Stimulated activated CD4-positive, alpha-beta T cell treated with anti-CD3 and anti-CD28 coated beads, Interleukin-15, amount 100 ng/mL, for 24 hours (primary cell): ENCODE measurements around the gene PSAPL1.

Experiments
- DNase-seq: peaks from one replicate; pipeline ENCODE4 v3.0.0-alpha.2; 2020

PSAPL1 gene

DNA sequence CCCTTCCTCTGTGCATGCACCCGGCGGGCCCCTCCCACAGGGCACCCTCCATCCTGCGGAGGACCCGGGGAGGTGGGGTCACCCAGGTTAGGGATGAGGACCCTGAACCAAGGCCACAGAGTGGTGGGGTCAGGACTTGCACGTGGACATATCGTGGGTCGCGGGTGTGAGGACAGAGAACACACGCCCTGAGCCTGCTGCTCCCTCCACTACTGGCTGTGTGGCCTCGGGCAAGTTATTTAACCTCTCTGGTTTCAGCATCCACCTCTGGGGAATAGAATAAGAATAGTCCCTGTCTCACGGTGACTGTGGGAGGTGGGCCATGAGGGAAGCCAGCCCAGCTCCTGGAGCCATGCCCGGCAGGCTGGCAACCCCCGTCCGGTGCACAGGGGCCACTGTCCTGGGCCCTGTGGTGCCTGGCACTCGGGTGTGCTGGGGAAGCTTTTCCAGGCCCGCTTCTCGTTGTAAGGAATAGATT, 5.1 kb downstream of the PSAPL1 start:
- no peak for DNase-seq

DNA sequence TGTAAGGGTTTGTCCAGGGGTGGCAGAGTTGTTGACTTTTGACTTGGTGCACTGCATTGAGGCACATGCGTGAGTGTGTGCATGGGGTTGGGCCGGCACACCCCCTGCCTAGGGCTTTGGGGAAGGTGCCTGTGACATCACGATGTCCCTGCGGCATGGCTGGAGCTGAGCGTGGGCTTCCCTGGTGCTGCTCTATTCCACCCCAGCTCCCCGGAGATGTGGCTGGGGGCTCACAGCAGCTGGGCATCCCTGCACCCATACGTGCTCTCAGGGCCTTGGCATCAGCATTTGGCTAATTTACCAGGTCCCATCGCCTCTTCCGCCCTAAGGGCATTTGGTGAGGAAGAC, 5.7 kb downstream of the PSAPL1 start:
- no peak for DNase-seq

DNA sequence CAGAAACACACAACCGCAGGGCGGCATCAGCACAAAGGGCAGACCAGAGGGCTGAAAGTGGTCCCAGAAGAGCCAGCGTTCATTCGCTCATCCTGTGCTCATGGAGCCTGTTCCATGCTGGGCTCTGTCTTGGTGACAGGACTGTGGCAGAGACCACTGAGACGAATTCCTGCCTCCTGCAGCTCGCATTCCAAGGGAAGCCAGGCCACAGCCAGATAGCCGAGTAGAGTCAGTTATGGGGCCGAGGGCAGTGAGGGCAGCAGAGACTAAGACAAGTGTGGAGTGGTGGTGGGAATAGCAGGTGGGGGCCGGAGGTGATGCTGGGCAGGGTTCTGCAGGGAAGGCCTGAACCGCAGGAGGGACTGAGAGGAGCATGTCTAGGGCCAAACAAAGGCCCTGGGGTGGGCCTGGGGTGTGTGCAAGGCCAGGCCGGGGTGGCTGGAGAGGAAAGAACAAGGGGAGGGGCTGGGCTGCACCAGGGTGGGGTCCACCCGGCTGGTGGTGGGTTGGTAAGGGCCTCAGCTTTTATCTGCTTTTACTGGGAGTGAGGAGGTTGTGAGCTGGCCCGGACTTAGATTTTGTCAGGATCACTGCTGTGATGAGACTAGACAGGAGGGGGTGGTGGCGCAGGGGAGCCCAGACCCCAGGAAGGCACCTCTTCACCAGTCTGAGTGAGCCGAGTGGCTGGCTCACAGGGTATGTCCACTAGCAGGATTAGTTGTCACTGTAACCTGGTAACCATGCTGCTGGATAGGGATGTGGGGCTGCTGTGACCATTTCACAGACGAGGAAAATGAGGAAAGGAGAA, 6.3 kb downstream of the PSAPL1 start:
- no peak for DNase-seq

DNA sequence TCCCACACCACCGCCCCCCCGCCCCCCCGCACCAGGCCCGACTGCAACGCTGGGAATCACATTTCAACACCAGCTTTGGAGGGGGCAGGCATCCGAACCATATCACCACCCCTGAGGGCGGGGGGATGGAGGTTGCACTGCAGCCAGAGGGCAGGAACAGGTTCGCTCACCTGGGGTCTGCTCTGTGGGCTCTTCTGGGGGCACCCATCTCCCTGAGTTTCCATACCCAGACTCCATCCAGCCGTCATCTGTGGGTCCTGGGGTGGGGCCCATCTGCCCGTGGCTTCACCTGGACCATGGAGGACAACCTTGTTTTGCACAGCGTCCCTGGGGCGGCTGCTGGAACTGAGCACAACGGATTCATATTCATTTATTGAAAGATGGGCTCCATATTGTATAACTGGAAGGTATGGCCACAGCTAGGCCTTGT, 6.9 kb downstream of the PSAPL1 start:
- DNase-seq = no peak

DNA sequence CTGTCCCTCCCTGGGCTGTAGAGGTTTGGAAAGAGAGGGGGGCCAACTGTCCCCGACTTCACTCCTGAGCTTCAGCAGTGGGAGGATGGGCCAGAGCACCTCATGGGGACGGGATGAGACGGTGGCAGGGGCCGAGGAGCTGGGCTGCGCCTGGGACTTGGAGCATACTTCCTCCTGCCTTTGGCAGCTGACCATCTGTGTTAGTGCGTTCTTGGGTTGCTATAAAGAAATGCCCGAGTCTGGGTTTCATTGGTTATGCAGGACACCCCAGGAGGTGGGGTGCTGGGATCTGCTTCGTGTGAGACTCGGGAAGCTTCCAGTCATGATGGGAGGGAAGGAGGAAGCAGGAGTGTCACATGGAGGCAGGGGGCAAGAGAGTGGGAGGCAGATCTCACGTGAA, 7.4 kb downstream of the PSAPL1 start:
- no peak for DNase-seq

DNA sequence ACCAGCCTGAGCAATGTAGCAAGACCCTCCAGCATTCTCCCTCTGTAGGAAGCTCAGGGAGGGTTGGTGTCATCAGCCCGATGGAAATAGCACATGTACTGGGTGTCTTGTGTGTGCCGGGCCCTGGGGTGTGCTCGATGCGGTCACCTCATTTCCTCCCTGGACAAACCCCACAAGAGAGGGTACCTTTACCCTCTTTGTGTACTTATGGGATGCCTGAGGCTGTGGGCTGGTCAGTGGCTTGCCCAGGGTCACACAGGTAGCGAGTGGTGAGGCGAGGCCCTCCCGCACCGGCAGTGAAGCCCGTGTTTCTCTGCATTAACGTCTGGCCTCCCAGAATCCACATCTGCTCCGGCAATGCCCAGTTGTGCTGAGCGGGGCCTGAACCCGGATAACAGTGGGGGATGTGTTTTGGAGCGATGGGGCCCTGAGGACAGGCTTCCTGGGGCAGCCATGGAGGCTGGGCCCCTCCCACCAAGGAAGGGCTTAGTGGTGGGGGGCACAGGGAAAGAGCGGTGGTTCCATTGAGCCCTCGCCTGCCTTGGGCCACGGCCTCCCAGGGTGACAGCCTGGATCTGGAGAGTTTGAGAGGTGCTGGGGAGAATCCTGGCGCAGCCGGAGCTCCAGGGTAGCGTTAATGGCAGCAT, 8.1 kb downstream of the PSAPL1 start:
- DNase-seq = no peak

DNA sequence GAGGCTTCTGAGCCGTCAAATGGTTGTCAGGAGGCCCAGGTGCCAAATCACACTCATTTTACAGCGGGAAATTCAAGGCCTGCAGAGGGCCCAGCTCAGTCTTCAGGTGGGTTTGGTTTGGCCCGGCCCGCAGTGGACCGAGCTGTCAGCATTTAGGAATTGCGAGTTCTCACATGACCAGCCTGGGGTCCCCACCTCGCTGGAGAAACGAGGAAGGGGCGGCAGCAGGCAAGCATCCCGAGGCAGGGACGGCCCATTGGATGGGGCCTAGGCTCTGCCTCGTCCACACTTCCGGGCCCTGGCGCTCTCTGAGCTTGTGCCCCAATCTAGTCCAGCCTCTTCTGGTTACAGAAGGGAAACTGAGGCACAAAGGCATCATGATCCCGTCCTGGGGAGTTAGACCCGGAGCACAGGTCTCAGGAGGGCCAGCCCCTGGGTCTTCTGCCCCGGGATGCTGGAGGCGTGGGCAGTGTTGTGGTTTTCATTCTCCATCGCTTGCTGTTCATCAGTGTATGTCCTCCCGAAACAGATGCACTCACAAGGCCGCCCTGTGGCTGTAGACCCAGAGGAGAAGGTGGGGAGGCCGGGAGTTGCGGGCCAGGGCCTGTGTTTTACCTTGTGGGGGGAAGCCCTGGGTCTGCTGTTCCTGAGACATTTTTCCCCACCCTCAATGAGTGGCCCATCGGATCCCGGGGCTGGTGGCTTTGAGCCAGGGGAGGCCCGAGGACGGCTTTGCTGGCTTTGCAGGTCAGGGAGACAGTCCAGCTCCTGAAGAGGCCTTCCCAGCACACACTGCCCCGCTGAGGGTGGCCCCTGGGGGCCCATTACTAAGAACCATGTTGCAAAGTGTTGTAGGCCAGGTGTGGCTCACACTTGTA, 8.9 kb downstream of the PSAPL1 start:
- no peak for DNase-seq

DNA sequence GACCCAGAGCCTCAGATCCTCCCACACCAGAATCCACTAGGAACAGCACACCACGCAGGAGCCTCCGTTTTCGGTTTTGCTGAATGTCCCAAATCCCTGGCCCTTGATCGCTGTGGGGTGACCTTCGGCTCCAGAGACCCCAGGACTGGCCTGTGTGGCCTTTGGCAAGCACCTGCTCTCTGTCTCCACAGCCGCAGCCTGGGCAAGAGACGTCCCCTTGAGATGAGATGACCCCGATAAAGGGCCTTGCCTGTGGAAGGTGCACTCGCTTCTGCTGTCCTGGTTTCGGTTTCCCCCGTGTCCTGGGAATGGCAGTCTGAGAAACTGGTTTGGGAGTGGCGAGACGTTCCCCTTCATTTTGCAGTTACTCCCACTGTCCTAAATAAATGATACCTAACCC, 9.6 kb downstream of the PSAPL1 start:
- no peak for DNase-seq

DNA sequence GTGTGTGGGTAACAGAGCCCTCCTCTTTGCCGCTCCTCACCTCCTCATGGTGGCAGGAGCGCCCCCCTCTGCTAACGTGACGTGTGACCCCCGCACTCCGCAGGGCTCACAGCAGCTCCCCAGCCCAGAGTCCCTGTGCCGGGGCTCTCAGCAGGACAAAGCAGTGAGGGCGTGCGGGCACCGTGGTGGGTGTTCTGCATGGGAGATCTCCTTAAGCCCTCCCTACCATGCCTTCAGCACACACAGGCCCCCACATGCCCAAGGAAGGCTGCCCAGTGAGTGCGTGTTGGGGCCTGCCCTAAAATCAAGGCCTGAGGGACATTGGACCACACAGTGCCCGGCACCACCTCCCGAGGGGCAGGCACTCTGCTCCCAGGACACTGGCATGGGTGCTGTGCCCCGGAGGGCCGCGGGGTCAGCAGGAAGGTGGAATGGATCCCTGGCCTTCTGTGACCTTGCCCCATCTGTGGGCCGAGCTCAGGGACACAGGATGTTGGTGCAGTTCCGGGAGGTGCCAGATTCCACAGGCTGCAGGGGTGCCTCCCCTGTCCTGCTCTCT, 10.1 kb downstream of the PSAPL1 start:
- no peak for DNase-seq

DNA sequence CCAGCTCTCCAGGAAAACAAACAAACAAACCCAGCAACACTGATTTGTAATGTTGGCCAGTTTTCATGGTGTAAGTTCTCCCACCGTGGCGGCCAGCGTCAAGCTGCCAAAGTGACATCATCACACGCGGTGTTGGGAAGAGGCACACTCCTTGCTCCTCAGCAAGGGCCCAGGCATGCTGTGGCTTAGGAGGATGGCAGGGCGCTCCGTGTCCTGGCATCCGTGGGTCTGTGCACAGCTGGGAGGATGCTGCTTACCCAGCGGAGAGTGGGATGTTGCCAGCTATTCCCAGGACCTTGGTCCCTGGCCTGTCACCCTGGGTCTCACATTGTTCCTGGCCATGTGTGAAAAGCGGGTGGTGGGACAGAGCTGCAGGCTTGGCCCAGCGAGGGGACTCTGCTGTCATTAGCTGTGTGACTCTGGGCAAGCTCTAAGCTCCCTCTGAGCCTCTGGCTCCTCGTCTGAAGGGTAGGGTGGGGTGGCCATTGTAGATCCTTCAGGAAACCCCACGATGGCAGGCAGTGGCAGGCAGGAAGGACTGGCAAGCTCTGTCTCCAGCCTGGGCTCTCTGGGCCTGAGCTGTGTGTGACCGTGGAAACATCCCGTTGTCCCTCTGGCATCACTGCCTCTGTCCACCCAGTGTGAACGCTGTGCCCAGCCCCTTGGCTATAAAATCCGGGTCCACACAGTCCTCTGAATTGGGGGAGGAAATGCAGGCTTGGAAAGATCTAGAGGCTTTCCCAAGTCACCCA, 10.8 kb downstream of the PSAPL1 start:
- DNase-seq = no peak

DNA sequence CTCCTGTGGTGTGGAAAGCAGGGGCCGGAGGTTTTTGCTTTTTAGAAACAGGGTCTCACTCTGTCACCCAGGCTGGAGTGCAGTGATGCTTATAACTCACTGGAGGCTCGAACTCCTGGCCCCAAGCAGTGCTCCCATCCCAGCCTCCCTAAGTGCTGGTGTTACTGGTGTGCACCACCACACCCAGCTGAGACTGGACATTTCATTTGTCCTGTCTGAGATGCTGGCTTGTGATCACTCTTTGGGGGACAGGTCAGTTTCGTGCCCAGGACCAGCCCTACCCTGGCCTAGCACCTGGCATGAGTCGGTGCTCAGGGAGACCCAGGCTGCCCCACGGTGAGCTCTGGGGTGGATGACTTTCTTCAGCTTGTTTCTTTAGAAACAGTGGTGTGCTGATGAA, 11.3 kb downstream of the PSAPL1 start:
- no peak for DNase-seq

DNA sequence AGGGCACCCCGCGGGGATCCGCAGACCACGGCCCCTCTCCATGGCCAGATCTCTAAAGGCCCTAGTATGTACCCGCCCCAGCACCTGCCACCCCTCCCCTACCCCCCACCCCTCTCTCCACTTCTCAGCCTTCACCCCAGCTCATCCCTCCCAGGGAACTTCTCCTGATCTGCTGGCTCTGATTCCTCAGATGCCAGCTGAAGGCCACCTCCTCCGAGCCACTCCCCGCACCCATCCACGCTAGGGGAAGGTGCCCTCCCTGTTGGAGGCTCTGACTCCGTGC, 11.9 kb downstream of the PSAPL1 start:
- no peak for DNase-seq

DNA sequence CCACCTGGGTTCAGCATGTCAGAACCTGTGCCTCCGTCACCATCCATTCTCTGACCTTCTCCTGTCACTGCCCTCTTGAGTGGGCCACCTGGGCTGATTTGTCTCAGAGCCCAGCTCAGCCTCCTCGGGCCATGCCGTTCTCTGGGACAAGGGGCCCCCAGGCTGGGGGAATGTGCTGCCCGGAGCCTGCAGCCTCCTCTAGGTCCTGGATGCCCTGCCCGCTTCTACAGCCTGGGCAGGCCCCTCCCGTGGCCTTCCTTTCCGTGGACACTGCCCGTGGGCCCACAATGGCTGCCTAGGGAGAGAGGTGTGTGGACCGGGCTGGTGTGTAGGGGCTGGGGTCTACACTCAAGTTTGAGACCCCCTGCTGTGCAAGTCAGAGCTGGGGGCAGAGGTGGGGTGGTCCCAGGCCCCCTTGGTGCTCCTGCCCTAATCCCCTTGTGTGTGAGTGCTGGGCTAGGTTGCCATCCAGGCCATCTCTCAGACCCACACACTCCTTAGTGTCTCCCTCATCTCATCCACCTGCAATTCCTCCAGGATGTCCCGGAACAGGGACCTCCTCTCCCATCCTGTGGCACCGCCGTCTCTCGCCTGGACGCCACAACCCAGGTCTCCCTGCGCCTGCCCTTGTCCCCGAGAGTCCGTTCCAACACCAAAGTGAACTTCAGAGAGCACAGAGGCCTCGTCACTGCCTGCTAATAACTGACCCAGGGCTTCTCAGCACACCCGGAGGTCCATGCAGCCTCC, 12.4 kb downstream of the PSAPL1 start:
- DNase-seq = no peak

DNA sequence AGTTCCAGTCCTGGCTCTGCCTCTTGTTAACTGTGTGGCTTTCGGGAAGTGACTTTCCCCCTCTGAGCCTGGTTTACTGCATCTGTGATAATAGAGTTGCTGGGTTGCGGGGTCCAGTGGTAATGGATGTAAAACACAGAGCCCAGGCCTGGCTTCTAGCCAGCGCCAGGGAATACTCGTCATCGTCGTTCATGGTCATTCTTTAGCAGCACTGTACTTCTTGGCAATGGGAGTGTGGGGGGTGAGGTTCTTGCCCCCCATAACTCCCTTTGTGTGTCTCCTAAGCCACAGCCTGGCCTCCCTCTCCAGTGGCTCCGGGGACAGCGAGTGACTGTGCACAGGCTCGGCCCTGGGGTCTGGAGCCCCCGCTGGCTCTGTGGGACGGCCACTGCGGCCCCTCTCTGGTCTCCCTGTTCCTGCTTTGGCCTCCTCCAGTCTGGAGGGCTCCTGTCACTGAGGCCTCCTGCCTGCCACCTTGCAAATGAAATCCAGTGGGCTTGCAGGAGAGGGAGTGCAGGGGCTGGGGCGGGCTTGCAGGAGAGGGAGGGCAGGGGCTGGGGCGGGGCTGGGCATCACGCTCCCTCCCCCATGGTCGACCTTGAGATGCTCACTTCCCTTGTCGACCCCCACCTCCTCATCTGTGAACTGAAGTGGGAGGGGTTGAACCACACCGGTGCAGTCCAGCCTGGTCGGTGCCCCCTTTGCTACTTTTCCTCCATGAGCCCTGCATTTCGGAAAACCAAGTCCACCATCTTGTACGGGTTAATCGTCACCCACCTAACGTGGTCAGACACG, 13.2 kb downstream of the PSAPL1 start:
- DNase-seq = no peak

DNA sequence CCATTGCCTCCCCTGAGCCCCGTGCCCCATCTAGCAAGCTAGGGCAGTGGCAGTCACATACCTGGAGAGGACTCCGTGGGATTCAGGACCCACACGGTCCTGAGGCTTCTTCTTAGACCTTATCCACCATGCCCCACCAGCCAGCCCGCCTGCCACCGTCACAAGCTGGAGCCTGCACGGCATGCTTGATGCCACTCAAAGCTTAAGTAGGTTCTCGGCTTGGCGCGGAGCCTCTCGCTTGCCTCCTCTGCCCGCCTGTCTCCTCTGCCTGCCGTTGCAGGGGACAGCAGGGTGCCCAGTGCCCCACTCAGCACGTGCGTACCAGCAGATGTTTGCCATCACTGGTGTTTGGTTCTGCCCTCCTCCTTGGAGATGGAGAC, 14.1 kb downstream of the PSAPL1 start:
- no peak for DNase-seq

DNA sequence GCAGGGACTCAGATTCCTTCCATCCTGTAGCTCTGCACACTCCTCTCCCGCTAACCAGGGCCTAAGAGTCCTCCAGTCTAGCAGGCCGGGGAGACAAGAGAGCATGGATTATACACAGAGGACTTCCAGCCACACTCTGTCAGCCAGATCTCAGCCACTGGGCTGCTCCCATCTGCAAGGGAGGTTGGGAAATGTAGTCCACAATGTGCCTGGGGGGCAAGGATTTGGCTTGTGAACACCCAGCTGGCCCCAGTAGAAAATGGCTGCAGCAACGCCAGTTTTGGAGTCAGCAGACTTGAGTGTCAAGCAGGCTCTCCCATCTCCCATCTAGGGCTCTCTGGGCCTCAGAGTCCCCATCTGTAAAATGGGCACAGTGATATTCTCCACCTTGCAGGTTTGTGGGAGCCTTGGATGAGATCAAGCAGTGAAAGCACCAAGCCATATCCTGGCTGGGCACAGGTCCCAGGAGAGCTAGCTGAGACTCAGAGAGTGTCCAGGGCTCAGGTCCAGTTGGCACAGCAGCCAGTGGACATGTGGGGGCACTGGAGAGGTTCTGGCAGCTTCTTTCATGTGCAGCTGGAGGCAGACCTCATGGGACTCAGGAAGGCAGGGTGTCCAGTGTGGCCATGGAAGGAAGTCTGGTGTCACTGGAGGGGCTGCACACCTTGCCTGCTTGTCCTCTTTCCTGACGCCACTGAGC, 14.6 kb downstream of the PSAPL1 start:
- no peak for DNase-seq

DNA sequence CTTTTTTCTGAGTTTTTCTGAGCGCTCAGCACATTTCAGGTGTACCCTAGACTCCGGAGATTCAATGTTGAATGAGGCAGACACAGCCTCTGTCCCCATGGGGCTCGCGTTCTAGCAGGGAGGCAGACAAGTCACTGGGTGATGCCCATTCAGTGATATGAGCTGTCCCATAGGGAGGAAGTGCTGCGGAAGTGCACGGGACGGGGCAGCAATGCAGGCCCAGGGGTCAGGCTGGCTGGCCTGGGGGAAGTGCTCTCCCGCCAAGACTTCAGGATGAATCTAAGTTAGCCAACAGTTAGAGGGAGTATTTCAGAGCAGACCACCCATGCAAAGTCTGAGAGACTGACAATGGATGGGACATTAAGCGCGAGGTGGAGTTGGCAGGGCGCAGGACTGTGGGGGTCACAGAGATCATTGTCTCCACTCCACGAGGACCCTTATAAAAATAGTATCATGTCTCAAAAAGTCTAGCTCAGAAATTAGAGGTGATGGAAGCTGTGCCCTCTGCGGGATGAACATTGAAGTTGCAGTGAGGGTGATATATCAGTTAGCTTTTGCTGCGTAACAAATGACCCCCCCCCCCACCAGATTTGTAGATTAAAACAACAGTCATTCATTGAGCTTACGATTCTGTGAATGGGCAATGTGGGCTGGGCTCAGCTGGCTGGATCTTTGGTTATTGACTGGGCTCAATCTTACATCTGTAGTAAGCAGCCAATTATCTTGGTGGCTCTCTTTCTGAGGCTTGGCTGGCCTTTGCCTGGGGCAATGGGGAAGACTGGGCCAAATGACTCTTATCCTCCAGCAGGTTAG, 16.4 kb downstream of the PSAPL1 start:
- no peak for DNase-seq

DNA sequence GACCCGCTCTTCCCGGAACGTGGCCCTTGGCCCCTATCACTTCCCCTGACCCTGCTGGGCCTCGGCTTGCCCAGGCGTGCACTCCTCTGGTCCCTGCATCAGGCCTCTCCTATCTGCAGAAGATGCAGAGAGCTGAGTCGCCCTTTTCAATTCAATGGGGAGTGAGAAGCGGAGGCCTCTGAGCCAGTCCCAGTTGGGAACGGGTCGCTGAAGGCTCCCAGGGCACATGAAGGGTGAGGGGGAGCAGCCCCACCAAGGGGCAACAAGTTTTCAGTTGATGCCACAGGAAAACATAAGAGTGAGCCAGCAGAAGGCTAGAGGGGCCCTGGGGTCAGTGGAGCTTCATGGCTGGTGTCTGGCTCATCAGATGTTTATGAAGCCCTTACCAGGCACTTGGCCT, 17.1 kb downstream of the PSAPL1 start:
- DNase-seq = no peak

DNA sequence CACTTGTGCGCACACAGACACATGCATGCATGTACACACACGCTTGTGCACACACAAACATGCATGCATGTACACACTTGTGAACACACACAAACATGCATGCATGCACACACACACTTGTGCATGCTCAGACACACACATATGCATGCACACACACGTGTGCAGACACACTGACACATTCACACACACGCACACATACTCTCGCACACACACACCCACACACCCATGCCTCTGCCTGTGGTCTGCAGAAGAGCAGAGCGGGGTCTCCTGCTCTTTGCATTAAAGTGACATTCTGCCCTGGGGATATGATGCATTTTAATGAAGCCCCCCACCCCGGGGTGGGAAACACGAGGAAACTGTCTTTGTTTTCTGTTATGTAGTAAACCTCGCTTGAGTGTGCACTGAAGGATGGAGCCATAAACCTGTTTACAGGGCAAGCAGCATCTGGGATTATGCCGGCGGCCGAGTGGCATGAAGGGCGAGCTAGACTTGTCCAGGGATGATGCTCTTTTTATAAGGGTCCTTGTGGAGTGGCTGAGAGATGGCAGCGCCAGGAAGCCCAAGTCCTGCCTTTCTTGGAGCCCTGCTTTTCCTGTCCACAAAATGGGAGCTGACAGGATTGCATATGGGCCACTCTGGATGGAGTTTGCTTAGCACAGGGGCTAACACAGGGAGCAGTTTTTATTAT, 17.8 kb downstream of the PSAPL1 start:
- no peak for DNase-seq
